COLO829 (cell line): ENCODE measurements around the gene ASPN.
"Not testable (repeated sequence)": the region's sequence is repeated elsewhere in the genome, so short reads cannot be mapped to it uniquely, and the experiment has no call there.

ENCODE experiments used
- DNase-seq: peaks from one replicate; pipeline ENCODE4 v3.0.0; 2012; ENCODE audit warnings: low spot score

The ASPN gene

DNA sequence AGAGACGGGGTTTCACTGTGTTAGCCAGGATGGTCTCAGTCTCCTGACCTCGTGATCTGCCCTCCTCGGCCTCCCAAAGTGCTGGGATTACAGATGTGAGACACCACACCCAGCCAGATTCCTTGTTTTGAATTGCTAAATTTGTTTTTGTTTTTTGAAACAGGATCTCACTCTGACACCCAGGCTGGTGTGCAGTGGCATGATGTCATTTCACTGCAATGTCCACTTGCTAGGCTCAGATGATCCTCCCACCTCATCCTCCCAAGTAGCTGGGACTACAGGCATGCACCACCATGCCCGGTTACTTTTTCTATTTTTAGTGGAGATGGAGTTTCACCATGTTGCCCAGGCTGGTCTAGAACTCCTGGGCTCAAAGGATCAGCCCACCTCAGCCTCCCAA lies 71.1 kb downstream of the ASPN start:
- DNase-seq = not testable (repeated sequence)

GRCh38 chr9:92408747-92409478 lies 73.4 kb downstream of the ASPN start:
- DNase-seq = no peak

GRCh38 chr9:92407818-92408217 lies 74.5 kb downstream of the ASPN start:
- DNase-seq = no peak

- DNase-seq = no peak
Measured at GRCh38 chr9:92406477-92406876, 75.8 kb downstream of the ASPN start.
